IMR-90 (cell line): ENCODE data around the gene NPC1. TPM values are rescaled to one million over a fixed set of nuclear protein-coding genes. Genes with fewer than 3 reads are reported as not detected.

Experiments
- BHLHE40 ChIP-seq: fragments of 150-350 bp; IDR thresholded peaks from 2 replicates; pipeline ENCODE4 v1.6.1; 2016; ENCODE audit warnings: mild to moderate bottlenecking, low read depth, low read length
- CEBPB ChIP-seq: IDR thresholded peaks from 2 replicates; pipeline ENCODE4 v1.6.1; 2012; ENCODE audit warnings: low read depth, low read length, improper control_type of control experiment
- MAFK ChIP-seq: IDR thresholded peaks from 2 replicates; pipeline ENCODE4 v1.6.1; 2012; ENCODE audit warnings: low read depth, low read length, improper control_type of control experiment
- MAZ ChIP-seq: IDR thresholded peaks from 2 replicates; pipeline ENCODE4 v1.6.1; 2012; ENCODE audit warnings: low read depth, mild to moderate bottlenecking, low read length, improper control_type of control experiment, moderate library complexity, borderline replicate concordance
- MXI1 ChIP-seq: IDR thresholded peaks from 2 replicates; pipeline ENCODE4 v1.6.1; 2012; ENCODE audit warnings: low read depth, mild to moderate bottlenecking, low read length, moderate library complexity, borderline replicate concordance
- NFE2L2 ChIP-seq: fragments of 150-350 bp; IDR thresholded peaks from 2 replicates; pipeline ENCODE4 v1.6.1; 2016; ENCODE audit warnings: low read depth, mild to moderate bottlenecking, low read length
- POLR2A ChIP-seq: IDR thresholded peaks from 2 replicates; pipeline ENCODE4 v1.6.1; 2012; ENCODE audit warnings: mild to moderate bottlenecking, low read depth, low read length
- SMC3 ChIP-seq: fragments of 150-350 bp; IDR thresholded peaks from 2 replicates; pipeline ENCODE4 v1.6.1; 2016; ENCODE audit warnings: low read depth, mild to moderate bottlenecking, antibody characterized with exemption, low read length, moderate library complexity
- polyA plus RNA-seq, 3 experiments: library from polyadenylated mRNA; depleted of rRNA; stranded (reverse); fragments of >200 nt; gene quantifications; 2 replicates each; pipeline ENCODE4 v1.2.3, GENCODE V29; 2012; ENCODE audit warnings: low replicate concordance in 1 of 3
- total RNA-seq: library from RNA; depleted of rRNA; stranded (reverse); fragments of >200 nt; gene quantifications from 2 replicates; pipeline ENCODE4 v1.2.3, GENCODE V29; 2012

Gene NPC1
- total and polyA plus RNA-seq, 2 of the 4 experiments (the other 2 are of a cell fraction): 7.5 to 7.9 TPM

GRCh38 chr18:23623040-23623439 lies 36.7 kb upstream of the NPC1 start (continued):
- TF ChIP-seq MAFK (no peak), MXI1 (no peak), NFE2L2 (no peak), CEBPB (no peak), SMC3 (no peak), BHLHE40 (no peak), POLR2A (no peak), MAZ (no peak)
